Right ventricle myocardium superior (tissue), 1 donor: ENCODE data around the gene ZBTB7A. TPM values are rescaled to one million over a fixed set of nuclear protein-coding genes. Genes with fewer than 3 reads are reported as not detected.

ENCODE experiments used
- ATAC-seq: fragments of 200-7000 bp; cut with Tn5 transposase; one replicate; pipeline ENCODE4 v1.9.1; 2020; ENCODE audit warnings: mild to moderate bottlenecking; ENCODE audit not compliant: poor library complexity
- DNase-seq: peaks from one replicate; pipeline ENCODE4 v3.0.0-alpha.2; 2020
- intact Hi-C: fragments of 100-400 bp; cut with DNase I; formaldehyde crosslinking; loops from one replicate; pipeline ENCODE4 v1.11.2; 2022
- total RNA-seq: library from RNA; stranded (reverse); fragmentation: NEBNext Ultra II Directional; extraction: Animal tissue kit (Norgen Biotek cat#: 25700); gene quantifications from one replicate; pipeline ENCODE4 v1.2.1, GENCODE V29; 2021
- donor health status: DM: no; HTN: yes; CAD: no; lungs with severe emphysema.

Gene ZBTB7A
- total RNA-seq, 1 donor from 2014 or later: 31.4 TPM

DNA sequence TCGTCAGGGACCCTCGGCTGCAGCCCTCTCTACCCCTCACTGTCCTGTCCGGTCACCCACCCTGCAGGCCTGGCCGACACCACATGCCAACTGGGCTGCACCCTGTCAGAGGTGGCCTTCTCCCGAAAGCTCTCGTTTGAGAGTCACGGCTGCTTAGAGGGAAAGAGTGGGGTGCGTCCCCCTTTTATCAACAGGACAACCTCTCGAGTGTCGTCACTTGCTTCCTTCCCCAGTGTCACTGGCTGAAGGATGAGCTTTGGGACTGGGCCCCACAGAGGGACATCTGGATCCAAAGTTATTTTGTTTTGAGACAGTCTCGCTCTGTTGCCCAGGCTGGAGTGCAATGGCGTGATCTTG is 28.8 kb upstream of the ZBTB7A start:
- no peak for DNase-seq
- no peak for ATAC-seq
- intact Hi-C loops: no loop called here

DNA sequence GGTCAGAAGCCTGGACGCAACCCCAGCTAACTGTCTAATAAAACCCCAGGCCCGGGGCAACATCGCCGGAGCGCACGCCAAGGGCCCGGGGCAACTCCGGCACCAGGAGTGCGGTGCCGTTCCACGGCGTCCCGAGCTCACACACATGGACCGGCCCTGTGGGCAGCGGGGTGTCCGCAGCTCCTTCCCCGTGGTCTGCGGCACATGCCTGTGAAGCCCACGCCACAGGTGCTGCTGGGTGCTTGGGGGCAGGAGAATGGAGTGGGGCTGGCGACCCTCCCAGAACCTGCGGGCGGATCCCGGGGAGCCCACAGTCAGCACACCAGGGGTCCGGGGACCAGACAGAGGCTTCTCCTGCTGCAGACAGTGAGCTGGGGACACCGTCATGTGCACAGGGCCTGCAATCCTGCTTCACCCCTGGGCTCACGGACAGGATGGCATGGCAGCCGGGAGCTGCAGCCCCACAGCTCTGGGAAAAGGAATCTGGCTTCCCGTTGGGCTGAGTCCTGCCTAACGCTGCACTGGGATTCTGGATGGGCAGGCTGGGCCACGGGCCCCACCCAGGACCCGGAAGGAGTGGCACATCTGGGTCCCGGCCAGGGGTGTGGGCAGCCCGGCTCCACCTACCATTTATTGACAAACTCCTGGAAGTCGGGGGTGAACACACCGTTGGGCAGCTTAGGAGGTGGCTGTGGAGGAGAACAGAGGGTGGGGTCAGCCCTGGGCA is 28.2 kb upstream of the ZBTB7A start:
- ATAC-seq (no peak), DNase-seq (no peak)
- intact Hi-C loops: no loop called here

DNA sequence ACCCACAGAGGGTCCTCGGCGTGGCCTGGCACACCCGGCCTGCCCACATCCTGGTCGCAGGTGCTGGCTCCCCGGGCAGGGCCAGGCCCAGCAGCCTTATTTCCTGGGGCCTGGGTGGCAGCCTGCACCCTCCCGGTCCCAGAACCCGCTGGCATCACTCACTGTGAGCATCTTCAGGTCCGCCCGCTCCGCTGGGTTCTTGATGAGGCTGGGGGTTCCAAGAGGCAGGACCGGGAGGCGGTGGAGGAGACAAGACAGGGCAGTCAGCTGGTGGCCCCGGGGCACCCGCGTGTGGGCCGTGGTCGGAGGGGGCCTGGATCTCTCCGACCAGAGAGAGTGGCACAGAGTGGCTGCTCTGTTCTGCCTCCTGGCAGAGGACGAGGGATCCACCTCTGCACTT is 27.6 kb upstream of the ZBTB7A start:
- intact Hi-C loops: no loop called here
- DNase-seq: no peak
- ATAC-seq: no peak

DNA sequence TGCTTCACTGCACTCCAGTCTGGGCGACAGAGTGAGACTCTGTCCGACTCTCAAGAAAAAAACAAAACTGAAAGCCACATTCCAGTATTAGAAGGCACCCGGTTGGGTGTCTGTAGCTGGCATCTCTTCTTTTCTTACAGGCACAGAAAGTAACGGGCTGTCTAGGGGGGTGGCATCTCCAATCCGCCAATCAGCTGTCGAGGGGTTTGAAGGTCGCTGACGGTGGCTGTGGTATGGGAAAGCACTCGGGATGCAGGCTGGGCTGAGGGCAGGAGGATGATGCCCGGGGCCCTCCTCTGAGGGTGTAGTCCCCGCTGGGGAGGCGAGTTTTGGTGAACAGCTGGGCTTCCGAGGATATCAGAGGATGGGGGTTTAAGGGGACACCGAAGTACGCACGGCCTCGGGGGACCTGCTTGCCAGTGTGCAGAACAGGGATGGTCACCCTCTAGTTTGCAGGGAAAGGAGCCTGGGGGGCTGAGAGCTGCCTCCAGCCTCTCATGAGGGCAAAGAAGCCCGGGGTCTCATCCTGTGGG is 27.0 kb upstream of the ZBTB7A start:
- DNase-seq: no peak
- no peak for ATAC-seq
- intact Hi-C loops: no loop called here

DNA sequence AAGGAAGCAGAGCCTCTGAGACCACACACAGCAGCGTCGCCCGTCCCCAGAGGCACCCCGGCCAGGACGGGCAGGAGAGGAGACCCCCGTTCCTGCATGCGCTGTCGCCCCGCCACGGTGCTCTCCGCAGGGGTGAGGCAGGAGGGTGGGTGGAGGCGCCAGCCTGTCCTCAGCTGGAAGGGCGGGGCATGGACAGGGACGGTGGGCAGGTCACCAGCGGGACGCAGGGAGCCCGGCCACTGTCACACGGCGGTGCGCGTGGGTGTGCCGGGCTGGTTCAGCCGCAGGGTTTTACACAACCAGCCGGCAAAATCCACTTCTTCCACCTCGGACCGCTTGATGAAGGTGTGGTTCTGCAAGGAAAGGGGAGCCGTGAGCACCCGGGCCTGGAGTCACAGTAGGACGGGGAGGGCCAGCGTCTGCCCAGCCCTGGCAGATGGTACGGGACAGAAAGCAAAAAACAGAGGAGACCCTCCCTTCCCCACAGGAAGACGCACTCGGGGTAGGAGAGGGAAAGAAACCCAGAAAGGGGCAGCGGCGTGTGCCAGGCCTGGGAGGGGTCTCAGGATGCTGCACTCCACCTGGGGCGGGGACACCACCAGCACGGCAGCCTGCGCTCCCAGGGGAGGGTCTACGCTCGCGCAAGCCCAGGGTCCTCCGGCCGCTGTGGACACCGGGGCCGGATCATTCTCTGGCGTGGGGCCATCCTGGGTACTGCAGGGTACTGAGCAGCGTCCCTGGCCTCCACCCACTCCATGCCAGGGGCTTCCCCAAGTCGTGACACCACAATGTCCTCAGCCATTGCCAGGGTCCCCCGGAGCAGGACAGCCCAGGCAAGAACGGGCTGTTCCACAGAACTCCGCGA is 23.9 kb upstream of the ZBTB7A start:
- ATAC-seq (no peak), DNase-seq (no peak)
- intact Hi-C loops: no loop called here

- DNase-seq (no peak), ATAC-seq (no peak)
- intact Hi-C loops: no loop called here
Measured at GRCh38 chr19:4089946-4090345, 23.2 kb upstream of the ZBTB7A start.

DNA sequence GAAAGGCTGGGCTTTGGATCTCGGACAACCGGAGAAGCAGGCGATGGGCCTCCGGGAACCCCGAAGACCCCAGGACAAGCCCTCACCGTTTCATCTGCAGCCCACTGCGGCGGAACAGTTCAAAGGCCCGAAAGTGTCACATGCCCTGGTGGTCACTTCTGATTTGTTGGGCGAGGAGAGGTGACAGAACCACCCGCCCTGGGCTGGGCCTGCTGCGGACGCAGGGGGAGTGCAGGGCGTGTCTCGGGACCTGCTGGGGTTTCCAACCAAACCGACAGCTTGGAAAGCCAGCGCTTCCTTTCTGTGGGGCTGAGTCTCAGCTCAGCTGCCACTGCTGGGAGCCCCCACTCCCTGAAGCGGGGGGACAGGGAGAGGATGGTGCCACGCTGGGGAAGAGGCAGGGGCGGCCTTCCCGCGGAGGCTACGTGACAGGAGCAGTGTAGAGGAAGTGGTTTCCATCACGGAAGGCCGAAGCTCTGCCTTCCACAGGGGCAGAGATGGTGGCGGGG is 22.8 kb upstream of the ZBTB7A start:
- DNase-seq: peak; percentile 60
- ATAC-seq: peak; percentile 45
- intact Hi-C loops: no loop called here

- ATAC-seq (no peak), DNase-seq (no peak)
- intact Hi-C loops: no loop called here
Measured at GRCh38 chr19:4088975-4089374, 22.3 kb upstream of the ZBTB7A start.

DNA sequence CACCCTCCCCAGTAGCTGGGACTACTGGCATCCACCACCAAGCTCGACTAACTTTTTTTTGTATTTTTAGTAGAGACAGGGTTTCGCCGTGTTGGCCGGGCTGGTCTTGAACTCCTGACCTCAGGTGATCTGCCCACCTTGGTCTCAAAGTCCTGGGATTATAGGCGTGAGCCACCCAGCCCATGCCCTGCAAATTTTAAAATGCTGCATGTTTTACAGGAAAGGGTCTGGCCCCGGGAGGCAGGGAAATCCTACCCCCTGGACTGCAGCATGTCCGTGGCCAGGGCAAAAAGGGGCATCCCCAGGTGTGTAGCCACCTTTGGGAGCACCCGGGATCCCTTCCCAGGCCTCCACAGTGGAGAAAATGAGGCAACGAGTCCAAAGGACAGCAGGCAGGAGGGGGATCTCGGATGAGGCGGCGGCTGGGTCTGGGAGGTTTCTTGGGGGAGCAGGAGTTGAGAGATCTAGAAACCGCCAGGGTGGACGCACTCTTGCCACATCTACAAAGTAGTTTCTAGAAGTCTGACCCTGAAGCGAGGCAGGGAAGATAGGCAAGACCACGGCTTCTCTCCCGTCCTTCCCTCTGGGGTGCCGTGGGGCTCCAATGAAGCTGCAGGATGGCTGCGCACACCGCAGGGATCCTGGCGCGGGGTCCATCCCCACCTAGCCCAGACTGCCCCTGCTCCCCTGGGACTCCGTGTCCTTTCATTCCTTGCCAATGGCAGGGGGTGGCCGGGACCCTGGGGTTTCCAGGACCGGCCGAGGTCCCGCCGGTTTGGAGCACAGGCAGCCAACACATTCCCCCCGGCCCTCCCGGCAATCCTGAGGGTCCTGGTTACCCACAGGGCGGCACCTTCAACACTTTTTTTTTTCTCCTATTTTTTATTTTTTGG is 21.3 kb upstream of the ZBTB7A start:
- DNase-seq: no peak
- intact Hi-C loops: no loop called here
- no peak for ATAC-seq

DNA sequence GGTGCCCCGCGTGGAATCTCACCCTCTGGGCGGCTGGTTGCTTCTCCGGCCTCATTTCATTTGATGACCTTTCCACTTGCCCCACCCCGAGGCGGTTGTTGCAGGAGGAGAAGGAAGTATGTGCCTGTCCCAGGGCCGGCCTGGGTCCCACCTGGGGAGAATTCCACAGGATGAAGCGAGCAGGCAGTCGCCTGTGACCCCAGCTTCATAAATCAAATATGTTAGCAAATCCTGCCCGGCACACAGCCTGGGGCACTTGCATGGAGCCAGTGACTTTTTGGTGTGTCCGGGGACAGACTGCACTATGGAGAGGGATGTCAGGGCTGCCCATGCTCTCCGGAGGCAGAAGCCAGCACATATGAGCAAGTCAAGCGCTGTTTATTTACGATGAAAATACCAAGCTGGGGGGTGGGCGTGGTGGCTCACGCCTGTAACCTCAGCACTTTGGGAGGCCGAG is 19.7 kb upstream of the ZBTB7A start:
- no peak for ATAC-seq
- intact Hi-C loops: no loop called here
- DNase-seq: no peak

DNA sequence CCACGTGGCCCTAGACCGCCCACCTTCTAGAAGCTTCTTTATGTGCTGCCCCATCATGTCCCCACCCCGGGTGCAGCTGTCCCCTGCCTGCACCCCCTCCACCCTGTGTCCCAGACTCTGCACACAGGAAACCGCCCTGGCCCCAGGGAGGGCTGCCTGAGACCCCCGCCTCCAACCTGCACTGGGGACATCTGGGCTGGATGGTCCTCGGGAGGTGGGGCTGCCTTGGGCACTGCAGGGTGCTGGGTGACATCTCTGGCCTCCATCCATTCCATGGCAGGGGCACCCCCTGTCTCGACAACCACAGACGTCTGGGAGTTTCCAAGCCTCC is 17.8 kb upstream of the ZBTB7A start:
- ATAC-seq: no peak
- intact Hi-C loops: no loop called here
- no peak for DNase-seq

DNA sequence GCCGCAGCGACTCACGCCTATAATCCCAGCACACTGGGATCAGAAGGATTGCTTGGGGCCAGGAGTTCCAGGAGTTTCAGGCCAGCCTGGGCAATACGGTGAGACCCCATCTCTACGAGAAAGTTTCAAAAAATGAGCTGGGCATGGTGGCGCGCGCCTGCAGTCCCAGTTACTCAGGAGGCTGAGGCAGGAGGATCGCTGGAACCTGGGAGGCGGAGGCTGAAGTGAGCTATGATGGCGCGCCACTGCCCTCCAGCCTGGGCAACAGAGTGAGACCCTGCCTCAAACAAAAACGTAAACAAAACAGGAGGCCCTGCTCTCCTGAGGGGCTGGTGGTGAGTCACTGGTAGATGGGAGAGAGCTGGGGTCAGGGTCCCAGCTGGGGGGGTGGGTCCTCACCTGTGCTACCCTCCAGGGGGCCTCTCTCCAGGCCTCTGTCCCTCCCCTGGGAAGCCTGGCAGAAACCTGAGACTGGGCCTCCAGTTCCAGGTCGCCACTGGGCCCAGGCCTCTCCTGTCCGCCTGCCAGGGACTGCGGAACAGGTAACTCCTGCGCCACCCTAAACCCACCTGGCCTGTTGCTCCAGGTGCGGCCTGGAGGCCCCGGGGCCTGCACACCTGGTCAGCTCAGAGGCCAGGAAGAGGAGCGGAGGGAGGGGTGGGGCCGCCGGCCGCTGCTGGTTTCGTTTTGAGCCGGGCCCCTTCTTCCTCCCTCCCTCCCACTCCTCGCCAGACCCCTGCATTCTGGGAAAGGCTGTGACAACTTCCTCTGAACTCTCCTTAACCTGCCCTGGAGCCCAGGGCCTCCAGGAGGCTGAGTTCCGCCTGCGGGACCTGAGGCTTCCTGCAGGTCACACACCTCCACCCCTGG is 17.2 kb upstream of the ZBTB7A start:
- no peak for ATAC-seq
- no peak for DNase-seq
- intact Hi-C loops: no loop called here

DNA sequence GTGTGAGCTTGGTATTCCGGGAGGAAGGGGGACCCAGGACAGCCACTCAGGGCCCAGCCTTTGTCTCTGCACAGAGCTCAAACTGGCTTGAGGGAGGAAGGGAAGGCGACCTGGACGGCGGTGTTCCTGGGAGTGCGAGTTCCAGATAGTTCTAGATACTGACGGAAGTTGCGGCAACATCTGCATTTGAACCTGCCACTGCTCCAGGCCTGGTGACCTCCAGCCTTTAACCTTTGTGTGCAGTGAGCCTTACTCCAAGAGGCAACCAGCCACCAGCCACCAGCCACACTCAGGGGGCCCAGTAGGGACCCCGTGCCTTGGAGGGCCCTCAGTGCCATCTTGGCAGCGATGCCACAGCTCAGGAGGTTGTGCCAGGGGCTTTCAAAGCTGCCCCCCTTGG is 15.5 kb upstream of the ZBTB7A start:
- intact Hi-C loops: no loop called here
- DNase-seq (no peak), ATAC-seq (no peak)

- intact Hi-C loops: no loop called here
- ATAC-seq: no peak
Measured at GRCh38 chr19:4081441-4082129, 14.9 kb upstream of the ZBTB7A start.

DNA sequence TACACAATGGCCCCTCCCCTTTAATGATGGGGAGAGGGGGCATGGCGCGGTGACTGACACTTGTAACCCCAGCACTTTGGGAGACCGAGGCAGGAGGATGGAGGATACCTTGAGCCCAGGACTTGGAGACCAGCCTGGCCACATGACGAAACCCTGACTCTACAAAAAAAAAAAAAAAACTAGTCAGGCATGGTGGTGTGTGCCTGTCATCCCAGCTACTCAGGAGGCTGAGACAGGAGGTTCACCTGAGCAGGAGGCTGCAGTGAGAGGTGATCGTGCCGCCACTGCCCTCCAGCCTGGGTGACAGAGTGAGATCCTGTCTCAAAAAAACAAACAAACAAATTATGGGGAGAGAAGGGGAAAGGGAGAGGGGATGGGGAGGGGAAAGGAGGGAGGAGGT is 13.8 kb upstream of the ZBTB7A start:
- no peak for ATAC-seq
- DNase-seq: no peak
- intact Hi-C loops: no loop called here

More at GRCh38 chr19:4081441-4082129, 14.9 kb upstream of the ZBTB7A start:
- no peak for DNase-seq

- intact Hi-C loops: no loop called here
- ATAC-seq (peak; percentile 82), DNase-seq (peak; percentile 89)
Measured at GRCh38 chr19:4077800-4078684, 11.3 kb upstream of the ZBTB7A start.

DNA sequence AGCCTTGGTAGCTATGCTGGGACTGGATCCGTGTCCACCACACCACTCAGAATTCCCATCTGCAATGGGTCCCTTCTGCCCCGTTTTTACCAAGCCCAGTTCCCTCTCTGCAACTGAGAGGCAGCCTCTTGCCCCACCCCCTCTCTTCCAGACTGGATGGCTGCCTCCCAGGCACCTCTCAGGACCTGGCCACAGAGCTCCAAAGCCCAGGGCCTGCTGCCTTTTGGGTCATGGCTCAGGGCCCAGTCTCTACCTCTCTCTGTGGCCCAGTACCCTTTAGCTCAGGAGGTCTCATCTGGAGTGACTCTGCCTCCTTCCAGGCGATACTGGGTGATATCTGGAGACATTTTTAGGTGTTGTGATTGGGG is 10.3 kb upstream of the ZBTB7A start:
- peak; percentile 54 for ATAC-seq
- DNase-seq: no peak
- intact Hi-C loops: no loop called here
